Measurements from ENCODE around the gene EDNRA. TPM values are rescaled to one million over a fixed set of nuclear protein-coding genes. Genes with fewer than 3 reads are reported as not detected.

Gene EDNRA
- total RNA-seq, 1 experiment from 2014 or later: 2.5 TPM

DNA sequence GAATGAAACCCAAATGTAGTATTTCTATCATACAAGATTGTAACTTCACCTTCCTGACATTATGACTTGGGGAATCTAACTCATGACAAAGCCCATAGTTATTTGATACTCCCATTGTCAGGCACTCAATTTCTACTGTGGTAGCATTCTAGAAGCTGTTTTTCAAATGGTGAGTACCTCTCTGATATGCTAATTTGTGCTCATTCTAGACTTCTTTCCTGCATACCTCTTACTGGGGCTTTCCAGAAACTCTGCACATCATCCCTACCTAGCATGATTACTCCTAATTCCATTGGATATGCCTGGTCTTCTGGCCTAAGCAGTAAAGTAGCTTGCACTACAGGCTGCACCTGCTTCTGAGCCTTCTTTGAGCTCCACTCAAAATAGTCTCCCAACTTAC lies 85.9 kb downstream of the EDNRA start (continued):
- TF ChIP-seq, protein P1, sequence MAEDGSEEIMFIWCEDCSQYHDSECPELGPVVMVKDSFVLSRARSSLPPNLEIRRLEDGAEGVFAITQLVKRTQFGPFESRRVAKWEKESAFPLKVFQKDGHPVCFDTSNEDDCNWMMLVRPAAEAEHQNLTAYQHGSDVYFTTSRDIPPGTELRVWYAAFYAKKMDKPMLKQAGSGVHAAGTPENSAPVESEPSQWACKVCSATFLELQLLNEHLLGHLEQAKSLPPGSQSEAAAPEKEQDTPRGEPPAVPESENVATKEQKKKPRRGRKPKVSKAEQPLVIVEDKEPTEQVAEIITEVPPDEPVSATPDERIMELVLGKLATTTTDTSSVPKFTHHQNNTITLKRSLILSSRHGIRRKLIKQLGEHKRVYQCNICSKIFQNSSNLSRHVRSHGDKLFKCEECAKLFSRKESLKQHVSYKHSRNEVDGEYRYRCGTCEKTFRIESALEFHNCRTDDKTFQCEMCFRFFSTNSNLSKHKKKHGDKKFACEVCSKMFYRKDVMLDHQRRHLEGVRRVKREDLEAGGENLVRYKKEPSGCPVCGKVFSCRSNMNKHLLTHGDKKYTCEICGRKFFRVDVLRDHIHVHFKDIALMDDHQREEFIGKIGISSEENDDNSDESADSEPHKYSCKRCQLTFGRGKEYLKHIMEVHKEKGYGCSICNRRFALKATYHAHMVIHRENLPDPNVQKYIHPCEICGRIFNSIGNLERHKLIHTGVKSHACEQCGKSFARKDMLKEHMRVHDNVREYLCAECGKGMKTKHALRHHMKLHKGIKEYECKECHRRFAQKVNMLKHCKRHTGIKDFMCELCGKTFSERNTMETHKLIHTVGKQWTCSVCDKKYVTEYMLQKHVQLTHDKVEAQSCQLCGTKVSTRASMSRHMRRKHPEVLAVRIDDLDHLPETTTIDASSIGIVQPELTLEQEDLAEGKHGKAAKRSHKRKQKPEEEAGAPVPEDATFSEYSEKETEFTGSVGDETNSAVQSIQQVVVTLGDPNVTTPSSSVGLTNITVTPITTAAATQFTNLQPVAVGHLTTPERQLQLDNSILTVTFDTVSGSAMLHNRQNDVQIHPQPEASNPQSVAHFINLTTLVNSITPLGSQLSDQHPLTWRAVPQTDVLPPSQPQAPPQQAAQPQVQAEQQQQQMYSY (CRISPR knock-in tag; IDR thresholded peaks at IDR 0.05): no peak
- no peak for TF ChIP-seq RORB (CRISPR knock-in tag; IDR thresholded peaks at IDR 0.05)
- TF ChIP-seq, protein P2, sequence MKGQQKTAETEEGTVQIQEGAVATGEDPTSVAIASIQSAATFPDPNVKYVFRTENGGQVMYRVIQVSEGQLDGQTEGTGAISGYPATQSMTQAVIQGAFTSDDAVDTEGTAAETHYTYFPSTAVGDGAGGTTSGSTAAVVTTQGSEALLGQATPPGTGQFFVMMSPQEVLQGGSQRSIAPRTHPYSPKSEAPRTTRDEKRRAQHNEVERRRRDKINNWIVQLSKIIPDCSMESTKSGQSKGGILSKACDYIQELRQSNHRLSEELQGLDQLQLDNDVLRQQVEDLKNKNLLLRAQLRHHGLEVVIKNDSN (CRISPR knock-in tag; IDR thresholded peaks at IDR 0.05): no peak
- TF ChIP-seq, protein P3, sequence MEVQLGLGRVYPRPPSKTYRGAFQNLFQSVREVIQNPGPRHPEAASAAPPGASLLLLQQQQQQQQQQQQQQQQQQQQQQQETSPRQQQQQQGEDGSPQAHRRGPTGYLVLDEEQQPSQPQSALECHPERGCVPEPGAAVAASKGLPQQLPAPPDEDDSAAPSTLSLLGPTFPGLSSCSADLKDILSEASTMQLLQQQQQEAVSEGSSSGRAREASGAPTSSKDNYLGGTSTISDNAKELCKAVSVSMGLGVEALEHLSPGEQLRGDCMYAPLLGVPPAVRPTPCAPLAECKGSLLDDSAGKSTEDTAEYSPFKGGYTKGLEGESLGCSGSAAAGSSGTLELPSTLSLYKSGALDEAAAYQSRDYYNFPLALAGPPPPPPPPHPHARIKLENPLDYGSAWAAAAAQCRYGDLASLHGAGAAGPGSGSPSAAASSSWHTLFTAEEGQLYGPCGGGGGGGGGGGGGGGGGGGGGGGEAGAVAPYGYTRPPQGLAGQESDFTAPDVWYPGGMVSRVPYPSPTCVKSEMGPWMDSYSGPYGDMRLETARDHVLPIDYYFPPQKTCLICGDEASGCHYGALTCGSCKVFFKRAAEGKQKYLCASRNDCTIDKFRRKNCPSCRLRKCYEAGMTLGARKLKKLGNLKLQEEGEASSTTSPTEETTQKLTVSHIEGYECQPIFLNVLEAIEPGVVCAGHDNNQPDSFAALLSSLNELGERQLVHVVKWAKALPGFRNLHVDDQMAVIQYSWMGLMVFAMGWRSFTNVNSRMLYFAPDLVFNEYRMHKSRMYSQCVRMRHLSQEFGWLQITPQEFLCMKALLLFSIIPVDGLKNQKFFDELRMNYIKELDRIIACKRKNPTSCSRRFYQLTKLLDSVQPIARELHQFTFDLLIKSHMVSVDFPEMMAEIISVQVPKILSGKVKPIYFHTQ (CRISPR knock-in tag; IDR thresholded peaks at IDR 0.05): no peak

DNA sequence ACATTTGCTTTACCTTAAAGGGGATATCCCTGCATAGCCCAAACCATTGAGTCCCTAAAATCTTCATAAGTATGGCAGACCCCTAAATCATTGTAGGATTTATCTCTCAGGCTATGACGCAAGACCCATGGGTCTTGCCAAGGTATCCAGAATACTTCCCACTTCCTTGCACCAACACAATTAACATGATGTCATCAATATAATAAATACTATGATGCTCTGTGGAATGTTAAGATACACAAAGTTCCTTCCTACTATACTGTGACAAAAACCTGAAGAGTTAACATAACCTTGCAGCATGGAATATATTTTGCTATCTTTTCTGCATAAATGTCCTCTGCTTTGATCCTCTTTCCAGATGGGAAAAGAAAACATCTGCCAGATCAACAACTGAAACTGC lies 86.4 kb downstream of the EDNRA start:
- Mint-ChIP-seq H3K27me3 (ENCODE audit: low read depth) (no peaks in the 10 kb centered on the region), H3K9me3 (peaks cover 51% of the 10 kb centered on the region), H3K4me1 (peaks cover 20% of the 10 kb centered on the region), H3K4me3 (no peak overlapping the region), H3K36me3 (peaks cover 18% of the 10 kb centered on the region), H3K27ac (no peak overlapping the region)
- ChIA-PET POLR2A (no interaction called here), CTCF (interaction anchor here (0.6 kb wide), 1 partner anchor 251 kb away, joined by 3 read pairs; no protein-coding TSS in a partner anchor)
- no peak for DNase-seq (ENCODE audit: low spot score)
- ATAC-seq: no peak
- TF ChIP-seq, protein P4, sequence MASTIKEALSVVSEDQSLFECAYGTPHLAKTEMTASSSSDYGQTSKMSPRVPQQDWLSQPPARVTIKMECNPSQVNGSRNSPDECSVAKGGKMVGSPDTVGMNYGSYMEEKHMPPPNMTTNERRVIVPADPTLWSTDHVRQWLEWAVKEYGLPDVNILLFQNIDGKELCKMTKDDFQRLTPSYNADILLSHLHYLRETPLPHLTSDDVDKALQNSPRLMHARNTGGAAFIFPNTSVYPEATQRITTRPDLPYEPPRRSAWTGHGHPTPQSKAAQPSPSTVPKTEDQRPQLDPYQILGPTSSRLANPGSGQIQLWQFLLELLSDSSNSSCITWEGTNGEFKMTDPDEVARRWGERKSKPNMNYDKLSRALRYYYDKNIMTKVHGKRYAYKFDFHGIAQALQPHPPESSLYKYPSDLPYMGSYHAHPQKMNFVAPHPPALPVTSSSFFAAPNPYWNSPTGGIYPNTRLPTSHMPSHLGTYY (CRISPR knock-in tag; IDR thresholded peaks at IDR 0.05): no peak
- TF ChIP-seq ZNF263 (CRISPR knock-in tag; IDR thresholded peaks at IDR 0.05; ENCODE audit: low read depth): no peak
- no peak for TF ChIP-seq IRF2 (CRISPR knock-in tag; IDR thresholded peaks at IDR 0.05; ENCODE audit: borderline replicate concordance, low read depth)
- TF ChIP-seq, protein P5, sequence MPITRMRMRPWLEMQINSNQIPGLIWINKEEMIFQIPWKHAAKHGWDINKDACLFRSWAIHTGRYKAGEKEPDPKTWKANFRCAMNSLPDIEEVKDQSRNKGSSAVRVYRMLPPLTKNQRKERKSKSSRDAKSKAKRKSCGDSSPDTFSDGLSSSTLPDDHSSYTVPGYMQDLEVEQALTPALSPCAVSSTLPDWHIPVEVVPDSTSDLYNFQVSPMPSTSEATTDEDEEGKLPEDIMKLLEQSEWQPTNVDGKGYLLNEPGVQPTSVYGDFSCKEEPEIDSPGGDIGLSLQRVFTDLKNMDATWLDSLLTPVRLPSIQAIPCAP (CRISPR knock-in tag; IDR thresholded peaks at IDR 0.05): no peak
- no peak for TF ChIP-seq NR2C2 (CRISPR knock-in tag; IDR thresholded peaks at IDR 0.05)
- TF ChIP-seq, protein P6, sequence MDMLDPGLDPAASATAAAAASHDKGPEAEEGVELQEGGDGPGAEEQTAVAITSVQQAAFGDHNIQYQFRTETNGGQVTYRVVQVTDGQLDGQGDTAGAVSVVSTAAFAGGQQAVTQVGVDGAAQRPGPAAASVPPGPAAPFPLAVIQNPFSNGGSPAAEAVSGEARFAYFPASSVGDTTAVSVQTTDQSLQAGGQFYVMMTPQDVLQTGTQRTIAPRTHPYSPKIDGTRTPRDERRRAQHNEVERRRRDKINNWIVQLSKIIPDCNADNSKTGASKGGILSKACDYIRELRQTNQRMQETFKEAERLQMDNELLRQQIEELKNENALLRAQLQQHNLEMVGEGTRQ (CRISPR knock-in tag; IDR thresholded peaks at IDR 0.05): no peak
- no peak for TF ChIP-seq TEAD4 (CRISPR knock-in tag; IDR thresholded peaks at IDR 0.05)
- TF ChIP-seq FOXJ3 (CRISPR knock-in tag; IDR thresholded peaks at IDR 0.05; ENCODE audit: borderline replicate concordance): no peak
- TF ChIP-seq GABPB1 (CRISPR knock-in tag; IDR thresholded peaks at IDR 0.05): no peak
- no peak for TF ChIP-seq HMGA2 (CRISPR knock-in tag; IDR thresholded peaks at IDR 0.05)
- TF ChIP-seq, protein P7, sequence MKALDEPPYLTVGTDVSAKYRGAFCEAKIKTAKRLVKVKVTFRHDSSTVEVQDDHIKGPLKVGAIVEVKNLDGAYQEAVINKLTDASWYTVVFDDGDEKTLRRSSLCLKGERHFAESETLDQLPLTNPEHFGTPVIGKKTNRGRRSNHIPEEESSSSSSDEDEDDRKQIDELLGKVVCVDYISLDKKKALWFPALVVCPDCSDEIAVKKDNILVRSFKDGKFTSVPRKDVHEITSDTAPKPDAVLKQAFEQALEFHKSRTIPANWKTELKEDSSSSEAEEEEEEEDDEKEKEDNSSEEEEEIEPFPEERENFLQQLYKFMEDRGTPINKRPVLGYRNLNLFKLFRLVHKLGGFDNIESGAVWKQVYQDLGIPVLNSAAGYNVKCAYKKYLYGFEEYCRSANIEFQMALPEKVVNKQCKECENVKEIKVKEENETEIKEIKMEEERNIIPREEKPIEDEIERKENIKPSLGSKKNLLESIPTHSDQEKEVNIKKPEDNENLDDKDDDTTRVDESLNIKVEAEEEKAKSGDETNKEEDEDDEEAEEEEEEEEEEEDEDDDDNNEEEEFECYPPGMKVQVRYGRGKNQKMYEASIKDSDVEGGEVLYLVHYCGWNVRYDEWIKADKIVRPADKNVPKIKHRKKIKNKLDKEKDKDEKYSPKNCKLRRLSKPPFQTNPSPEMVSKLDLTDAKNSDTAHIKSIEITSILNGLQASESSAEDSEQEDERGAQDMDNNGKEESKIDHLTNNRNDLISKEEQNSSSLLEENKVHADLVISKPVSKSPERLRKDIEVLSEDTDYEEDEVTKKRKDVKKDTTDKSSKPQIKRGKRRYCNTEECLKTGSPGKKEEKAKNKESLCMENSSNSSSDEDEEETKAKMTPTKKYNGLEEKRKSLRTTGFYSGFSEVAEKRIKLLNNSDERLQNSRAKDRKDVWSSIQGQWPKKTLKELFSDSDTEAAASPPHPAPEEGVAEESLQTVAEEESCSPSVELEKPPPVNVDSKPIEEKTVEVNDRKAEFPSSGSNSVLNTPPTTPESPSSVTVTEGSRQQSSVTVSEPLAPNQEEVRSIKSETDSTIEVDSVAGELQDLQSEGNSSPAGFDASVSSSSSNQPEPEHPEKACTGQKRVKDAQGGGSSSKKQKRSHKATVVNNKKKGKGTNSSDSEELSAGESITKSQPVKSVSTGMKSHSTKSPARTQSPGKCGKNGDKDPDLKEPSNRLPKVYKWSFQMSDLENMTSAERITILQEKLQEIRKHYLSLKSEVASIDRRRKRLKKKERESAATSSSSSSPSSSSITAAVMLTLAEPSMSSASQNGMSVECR (CRISPR knock-in tag; IDR thresholded peaks at IDR 0.05; ENCODE audit: borderline replicate concordance): no peak
- TF ChIP-seq NFYB (CRISPR knock-in tag; conservative IDR thresholded peaks at IDR 0.05; ENCODE audit: low read depth): no peak
- TF ChIP-seq TP53 (CRISPR knock-in tag; IDR thresholded peaks at IDR 0.05): no peak
- no peak for TF ChIP-seq ZNF416 (CRISPR knock-in tag; IDR thresholded peaks at IDR 0.05)
- TF ChIP-seq ZNF423 (CRISPR knock-in tag; IDR thresholded peaks at IDR 0.05): no peak
- no peak for TF ChIP-seq ETV6 (CRISPR knock-in tag; IDR thresholded peaks at IDR 0.05)
- TF ChIP-seq SMAD3 (CRISPR knock-in tag; IDR thresholded peaks at IDR 0.05; ENCODE audit: borderline replicate concordance): no peak
- TF ChIP-seq, protein P8, sequence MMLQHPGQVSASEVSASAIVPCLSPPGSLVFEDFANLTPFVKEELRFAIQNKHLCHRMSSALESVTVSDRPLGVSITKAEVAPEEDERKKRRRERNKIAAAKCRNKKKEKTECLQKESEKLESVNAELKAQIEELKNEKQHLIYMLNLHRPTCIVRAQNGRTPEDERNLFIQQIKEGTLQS (CRISPR knock-in tag; conservative IDR thresholded peaks at IDR 0.05): no peak

Data from WTC11 (cell line).